HepG2 (cell line): ENCODE data around the gene LYPD6. TPM values are rescaled to one million over a fixed set of nuclear protein-coding genes. Genes with fewer than 3 reads are reported as not detected.

ENCODE experiments used
- ATAC-seq: fragments of 200-7000 bp; cut with Tn5 transposase; 3 replicates; pipeline ENCODE4 v1.9.1; 2020; ENCODE audit warnings: mild to moderate bottlenecking, moderate library complexity
- BruUV-seq: library from RNA; stranded (reverse); fragments of 400-500 nt; replicated peaks from 2 replicates; lab custom pipeline; 2021; lab: Mats Ljungman, UMichigan
- CTCF ChIA-PET: fragments of 300-600 bp; formaldehyde crosslinking; extraction: SDS; loops from one replicate; lab custom pipeline; 2021; ENCODE audit warnings: low total read pairs, inconsistent platforms, low intra/inter-chr PET ratio; lab: Yijun Ruan, JAX
- POLR2A ChIA-PET: fragments of 350-600 bp; sonication (Branson Sonifier 250); formaldehyde crosslinking; loops from one replicate; lab custom pipeline; 2020; ENCODE audit warnings: antibody characterized with exemption, inconsistent platforms; lab: Yijun Ruan, JAX
- DNase-seq: peaks from one replicate; pipeline ENCODE4 v3.0.0-alpha.2; 2015; ENCODE audit warnings: low spot score
- FAIRE-seq: peaks from 3 replicates; lab custom pipeline; 2011; peaks lifted over from hg19 to GRCh38; lab: Jason Lieb, UNC
- H2AFZ ChIP-seq: one replicate; pipeline ENCODE4 v1.6.1; 2011; ENCODE audit warnings: low read length, inconsistent platforms
- H3K27ac ChIP-seq: fragments of 300-600 bp; 3 replicates; pipeline ENCODE4 v1.8.0; 2011; ENCODE audit warnings: mixed run types, mild to moderate bottlenecking, mixed read lengths, low read length, inconsistent platforms; ENCODE audit not compliant: insufficient read depth; ENCODE audit errors: extremely low read length
- H3K27me3 ChIP-seq, 2 experiments: fragments of 200-600 bp in 1 of 2; 2 replicates in 1 of 2; 3 replicates in 1 of 2; pipeline versions ENCODE4 v1.6.0 to v1.8.0; 2011; ENCODE audit warnings: low read length in 2 of 2, mild to moderate bottlenecking in 2 of 2, moderate library complexity in 2 of 2, inconsistent platforms in 1 of 2; ENCODE audit not compliant: insufficient read depth in 2 of 2, control insufficient read depth in 1 of 2
- H3K36me3 ChIP-seq, 2 experiments: fragments of 200-600 bp in 1 of 2; replicated peaks in 1 of 2; 2 replicates in 1 of 2; 3 replicates in 1 of 2; pipeline versions ENCODE4 v1.5.1 to v1.8.0; 2011; ENCODE audit warnings: low read length in 2 of 2, inconsistent platforms in 1 of 2; ENCODE audit not compliant: insufficient read depth in 2 of 2, control insufficient read depth in 1 of 2
- H3K4me1 ChIP-seq: 2 replicates; pipeline ENCODE4 v1.5.1; 2012; ENCODE audit warnings: low read length, inconsistent platforms; ENCODE audit not compliant: insufficient read depth
- H3K4me2 ChIP-seq: 2 replicates; pipeline ENCODE4 v1.6.0; 2011; ENCODE audit warnings: low read depth, low read length, inconsistent platforms
- H3K4me3 ChIP-seq, 3 experiments: fragments of 200-600 bp in 1 of 3; sonication (generic), shearing (Covaris generic) in 1 of 3; replicated peaks in 1 of 3; 2 replicates each; pipeline ENCODE4 v1.5.1; 2011 to 2016; ENCODE audit warnings: low read length in 3 of 3, inconsistent platforms in 2 of 3, low read depth in 2 of 3, mild to moderate bottlenecking in 2 of 3, control low read depth in 1 of 3, mixed read lengths in 1 of 3; ENCODE audit not compliant: insufficient read depth in 1 of 3
- H3K79me2 ChIP-seq: one replicate; pipeline ENCODE4 v1.6.1; 2011; ENCODE audit warnings: low read length, inconsistent platforms; ENCODE audit not compliant: insufficient read depth
- H3K9ac ChIP-seq: 2 replicates; pipeline ENCODE4 v1.6.0; 2011; ENCODE audit warnings: mild to moderate bottlenecking, low read depth, low read length, inconsistent platforms; ENCODE audit not compliant: insufficient read depth
- H3K9me3 ChIP-seq: 2 replicates; pipeline ENCODE4 v1.5.1; 2012; ENCODE audit warnings: mild to moderate bottlenecking, low read length
- H4K20me1 ChIP-seq: 2 replicates; pipeline ENCODE4 v1.6.0; 2011; ENCODE audit warnings: inconsistent platforms, mild to moderate bottlenecking, low read length, moderate library complexity; ENCODE audit not compliant: insufficient read depth
- ASH2L ChIP-seq: fragments of 300-600, 200-600 bp; sonication (generic); IDR thresholded peaks from 2 replicates; pipeline ENCODE4 v1.7.0; 2017; ENCODE audit warnings: low read depth, mild to moderate bottlenecking, moderate library complexity, mixed read lengths, low read length; ENCODE audit not compliant: insufficient read length
- ATF7 ChIP-seq, 2 experiments: fragments of 450-650 bp in 1 of 2; sonication (generic) in 1 of 2; formaldehyde crosslinking in 1 of 2; IDR thresholded peaks; 2 replicates each; pipeline versions ENCODE4 v1.4.0 to v1.6.1; 2016 to 2020; ENCODE audit warnings: antibody characterized with exemption in 1 of 2, mild to moderate bottlenecking in 1 of 2, missing genetic modification reagents in 1 of 2
- EEA1 ChIP-seq: sonication (generic); formaldehyde crosslinking; IDR thresholded peaks from 2 replicates; pipeline ENCODE4 v1.5.1; 2020; ENCODE audit warnings: mild to moderate bottlenecking, missing genetic modification reagents, borderline replicate concordance
- EZH2 ChIP-seq: conservative IDR thresholded peaks from 2 replicates; pipeline ENCODE4 v1.6.1; 2012; ENCODE audit warnings: mild to moderate bottlenecking, low read depth, low read length, moderate library complexity
- MTF2 ChIP-seq: sonication (generic); formaldehyde crosslinking; IDR thresholded peaks from 2 replicates; pipeline ENCODE4 v1.5.0; 2020; ENCODE audit warnings: missing genetic modification reagents, borderline replicate concordance
- NFKB2 ChIP-seq: sonication (generic); formaldehyde crosslinking; IDR thresholded peaks from 2 replicates; pipeline ENCODE4 v1.4.0; 2020; ENCODE audit warnings: missing genetic modification reagents, borderline replicate concordance
- NPAS2 ChIP-seq: sonication (generic); formaldehyde crosslinking; IDR thresholded peaks from 2 replicates; pipeline ENCODE4 v1.8.0; 2022; ENCODE audit warnings: mild to moderate bottlenecking, missing genetic modification reagents, borderline replicate concordance
- PAWR ChIP-seq: sonication (generic); formaldehyde crosslinking; IDR thresholded peaks from 2 replicates; pipeline ENCODE4 v1.4.0; 2020; ENCODE audit warnings: missing genetic modification reagents, mild to moderate bottlenecking, borderline replicate concordance
- TAF1 ChIP-seq: sonication (generic); formaldehyde crosslinking; IDR thresholded peaks from 2 replicates; pipeline ENCODE4 v1.4.0; 2020; ENCODE audit warnings: missing genetic modification reagents
- ZNF317 ChIP-seq: sonication (generic); formaldehyde crosslinking; IDR thresholded peaks from 2 replicates; pipeline ENCODE4 v1.5.0; 2020; ENCODE audit warnings: mild to moderate bottlenecking, missing genetic modification reagents
- ZNF367 ChIP-seq: sonication (generic); formaldehyde crosslinking; IDR thresholded peaks from 2 replicates; pipeline ENCODE4 v1.4.0; 2020; ENCODE audit warnings: missing genetic modification reagents, borderline replicate concordance
- ZNF44 ChIP-seq: sonication (generic); formaldehyde crosslinking; IDR thresholded peaks from 2 replicates; pipeline ENCODE4 v1.5.1; 2020; ENCODE audit warnings: mild to moderate bottlenecking, missing genetic modification reagents
- ZNF616 ChIP-seq: sonication (generic); formaldehyde crosslinking; IDR thresholded peaks from 2 replicates; pipeline ENCODE4 v1.5.0; 2020; ENCODE audit warnings: low read depth, mild to moderate bottlenecking, missing genetic modification reagents
- ZNF737 ChIP-seq: sonication (generic); formaldehyde crosslinking; IDR thresholded peaks from 2 replicates; pipeline ENCODE4 v1.5.0; 2020; ENCODE audit warnings: missing genetic modification reagents, mild to moderate bottlenecking, borderline replicate concordance
- ZNF883 ChIP-seq: sonication (generic); formaldehyde crosslinking; IDR thresholded peaks from 2 replicates; pipeline ENCODE4 v1.5.1; 2020; ENCODE audit warnings: mild to moderate bottlenecking, missing genetic modification reagents; ENCODE audit errors: not compliant biosample characterization
- ZNF891 ChIP-seq: sonication (generic); formaldehyde crosslinking; IDR thresholded peaks from 2 replicates; pipeline ENCODE4 v1.5.0; 2020; ENCODE audit warnings: mild to moderate bottlenecking, missing genetic modification reagents
- WGBS: methylation state at CpG from one replicate; pipeline ENCODE4 v1.1.6; 2017; ENCODE audit warnings: low lambda C conversion rate; 5-methylcytosine and 5-hydroxymethylcytosine counted together
- in situ Hi-C: cut with HindIII; loops from 2 replicates; pipeline ENCODE4 v1.10.0; 2017; ENCODE audit warnings: low pct_unique_long_range_greater_than_20kb; ENCODE audit not compliant: extremely low pct_ligation_motif_present
- intact Hi-C: fragments of 100-400 bp; cut with micrococcal nuclease; formaldehyde crosslinking; loops from one replicate; pipeline ENCODE4 v1.10.0; 2022; ENCODE audit not compliant: unreplicated experiment
- polyA plus RNA-seq, 8 experiments: library from polyadenylated mRNA; depleted of rRNA in 3 of 8; stranded (reverse) in 7 of 8; unstranded in 1 of 8; fragments of >200 nt; fragmentation: Illumina TruSeq in 4 of 8; extraction: Trizol in 4 of 8; gene quantifications; 2 replicates each; pipeline versions ENCODE4 v1.2.1 to v1.2.3, GENCODE V29; 2011 to 2016; ENCODE audit warnings: low read depth in 4 of 8, missing spikeins in 1 of 8, mixed read lengths in 1 of 8; ENCODE audit not compliant: insufficient read depth in 1 of 8
- total RNA-seq, 5 experiments: library from RNA; depleted of rRNA; stranded (reverse); fragments of >200 nt; fragmentation: Illumina TruSeq; extraction: Trizol; gene quantifications; 2 replicates each; pipeline ENCODE4 v1.2.3, GENCODE V29; 2016; ENCODE audit warnings: low read depth in 1 of 5
- TF ChIP-seq, protein P1 (sequence below), 2 experiments: sonication (generic) in 1 of 2; formaldehyde crosslinking in 1 of 2; IDR thresholded peaks; 2 replicates each; pipeline versions ENCODE4 v1.4.0 to v1.6.1; 2018 to 2020; ENCODE audit warnings: missing genetic modification reagents in 2 of 2, borderline replicate concordance in 1 of 2, low read depth in 1 of 2, mild to moderate bottlenecking in 1 of 2, missing biosample characterization in 1 of 2
- TF ChIP-seq, protein P2 (sequence below): sonication (generic); formaldehyde crosslinking; IDR thresholded peaks from 2 replicates; pipeline ENCODE4 v1.5.1; 2020; ENCODE audit warnings: mild to moderate bottlenecking, missing genetic modification reagents, moderate library complexity

LYPD6 gene
- total and polyA plus RNA-seq, 2 of the 13 experiments (the other 11 are each of a cell fraction or from before 2014, with no cell fraction given): 0.01 to 0.07 TPM

DNA sequence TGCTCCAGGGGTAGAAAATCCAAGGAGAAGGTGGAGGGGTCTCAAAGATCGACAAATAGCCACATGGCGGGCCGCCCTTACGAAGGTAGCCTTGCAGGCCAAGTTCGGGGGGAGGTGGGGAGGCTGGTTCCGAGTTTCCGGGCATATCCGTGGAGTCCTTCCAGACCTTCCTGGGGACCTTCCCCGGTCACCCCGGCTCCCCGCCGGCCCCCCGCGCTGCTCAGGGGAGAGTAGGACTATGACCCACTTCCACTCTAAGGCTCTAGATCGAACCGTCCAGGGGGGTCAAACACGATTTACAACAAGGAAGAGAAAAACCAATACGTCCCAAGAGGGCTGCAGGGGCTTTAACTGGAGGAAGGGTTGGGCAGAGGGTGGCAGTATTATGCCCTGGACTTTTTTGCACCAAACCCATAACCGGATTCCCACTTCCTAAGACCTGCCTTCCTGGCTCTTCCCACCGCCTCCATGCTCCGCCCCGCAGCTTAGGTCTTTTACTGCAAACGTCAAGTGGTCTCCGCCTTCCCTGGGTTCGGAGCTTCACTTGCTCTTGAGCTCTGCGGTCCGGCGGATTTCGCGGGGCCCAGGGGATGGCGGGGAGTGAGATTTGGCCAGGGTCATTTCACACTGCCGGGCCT is 779 bp upstream of the LYPD6 start:
- POLR2A ChIA-PET: no interaction called here
- in situ Hi-C loops (no loop called here), intact Hi-C loops (loop anchor here (10.0 kb wide), 1 partner anchor 235 kb away; no protein-coding TSS in a partner anchor)
- Histone ChIP-seq H3K4me2 (peak overlapping the region; percentile 90), H3K9ac (no peak overlapping the region; the same call in 1 of the 2 replicates), H3K36me3 (no peaks in the 10 kb centered on the region), H4K20me1 (no peaks in the 10 kb centered on the region), H3K4me1 (peaks cover 15% of the 10 kb centered on the region), H3K9me3 (no peaks in the 10 kb centered on the region), H2AFZ (no peak overlapping the region), H3K27me3 (peaks cover 5 to 40% of the 10 kb centered on the region in 2 experiments), H3K27ac (no peak overlapping the region), H3K79me2 (no peaks in the 10 kb centered on the region), H3K4me3 (peak overlapping the region; percentile 54 to 71 (median 62))
- 34% methylated on average over 27 of the region's 32 CpGs for WGBS
- FAIRE-seq (no peak), ATAC-seq (peak; percentile 53), DNase-seq (peak; percentile 19)
- CTCF ChIA-PET: no interaction called here
- BruUV-seq: no TSS peak
- TF ChIP-seq ZNF891 (CRISPR knock-in tag): 0 out of 2 replicates have a peak, but pooled peaks have one; percentile 34
- TF ChIP-seq, protein P1, sequence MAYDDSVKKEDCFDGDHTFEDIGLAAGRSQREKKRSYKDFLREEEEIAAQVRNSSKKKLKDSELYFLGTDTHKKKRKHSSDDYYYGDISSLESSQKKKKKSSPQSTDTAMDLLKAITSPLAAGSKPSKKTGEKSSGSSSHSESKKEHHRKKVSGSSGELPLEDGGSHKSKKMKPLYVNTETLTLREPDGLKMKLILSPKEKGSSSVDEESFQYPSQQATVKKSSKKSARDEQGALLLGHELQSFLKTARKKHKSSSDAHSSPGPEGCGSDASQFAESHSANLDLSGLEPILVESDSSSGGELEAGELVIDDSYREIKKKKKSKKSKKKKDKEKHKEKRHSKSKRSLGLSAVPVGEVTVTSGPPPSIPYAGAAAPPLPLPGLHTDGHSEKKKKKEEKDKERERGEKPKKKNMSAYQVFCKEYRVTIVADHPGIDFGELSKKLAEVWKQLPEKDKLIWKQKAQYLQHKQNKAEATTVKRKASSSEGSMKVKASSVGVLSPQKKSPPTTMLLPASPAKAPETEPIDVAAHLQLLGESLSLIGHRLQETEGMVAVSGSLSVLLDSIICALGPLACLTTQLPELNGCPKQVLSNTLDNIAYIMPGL (CRISPR knock-in tag; IDR thresholded peaks at IDR 0.05; ENCODE audit: borderline replicate concordance in 1 of 2, low read depth in 1 of 2): no peak
- TF ChIP-seq TAF1 (CRISPR knock-in tag): no peak
- TF ChIP-seq, protein P2, sequence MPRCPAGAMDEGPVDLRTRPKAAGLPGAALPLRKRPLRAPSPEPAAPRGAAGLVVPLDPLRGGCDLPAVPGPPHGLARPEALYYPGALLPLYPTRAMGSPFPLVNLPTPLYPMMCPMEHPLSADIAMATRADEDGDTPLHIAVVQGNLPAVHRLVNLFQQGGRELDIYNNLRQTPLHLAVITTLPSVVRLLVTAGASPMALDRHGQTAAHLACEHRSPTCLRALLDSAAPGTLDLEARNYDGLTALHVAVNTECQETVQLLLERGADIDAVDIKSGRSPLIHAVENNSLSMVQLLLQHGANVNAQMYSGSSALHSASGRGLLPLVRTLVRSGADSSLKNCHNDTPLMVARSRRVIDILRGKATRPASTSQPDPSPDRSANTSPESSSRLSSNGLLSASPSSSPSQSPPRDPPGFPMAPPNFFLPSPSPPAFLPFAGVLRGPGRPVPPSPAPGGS (CRISPR knock-in tag): peak; percentile 29; the same call in 1 of the 2 replicates
- TF ChIP-seq ZNF883 (CRISPR knock-in tag): peak; percentile 35
- no peak for TF ChIP-seq ZNF367 (CRISPR knock-in tag)
- TF ChIP-seq EEA1 (CRISPR knock-in tag): no peak
- 0 out of 2 replicates have a peak, but pooled peaks have one; percentile 37 for TF ChIP-seq ZNF317 (CRISPR knock-in tag)
- TF ChIP-seq ZNF737 (CRISPR knock-in tag): no peak
- peak; percentile 25; the same call in 1 of the 2 replicates for TF ChIP-seq NFKB2 (CRISPR knock-in tag)
- TF ChIP-seq ZNF616 (CRISPR knock-in tag): no peak
- no peak for TF ChIP-seq NPAS2 (CRISPR knock-in tag)
- no peak for TF ChIP-seq ATF7 (IDR thresholded peaks at IDR 0.05)
- TF ChIP-seq ATF7 (CRISPR knock-in tag; IDR thresholded peaks at IDR 0.05): no peak
- TF ChIP-seq ZNF44: peak; percentile 52; the same call in 1 of the 2 replicates
- no peak for TF ChIP-seq MTF2 (CRISPR knock-in tag)
- no peak for TF ChIP-seq PAWR
- no peak for TF ChIP-seq EZH2
- no peak for TF ChIP-seq ASH2L
